GM12801 (cell line): Measurements from ENCODE around the gene USP25.

Experiments used
- CTCF ChIP-seq: IDR thresholded peaks from one replicate; pipeline ENCODE4 v1.5.1; 2011; ENCODE audit warnings: control low read depth; ENCODE audit not compliant: insufficient read length; ENCODE audit errors: extremely low read depth

The USP25 gene

GRCh38 chr21:15766952-15767603 lies 37.3 kb downstream of the USP25 start:
- TF ChIP-seq CTCF: no peak

GRCh38 chr21:15768045-15768601 lies 38.3 kb downstream of the USP25 start:
- TF ChIP-seq CTCF: no peak

- TF ChIP-seq CTCF: no peak
These were observed 39.1 kb downstream of the USP25 start for GRCh38 chr21:15768853-15769252.

GRCh38 chr21:15771311-15771710 lies 41.5 kb downstream of the USP25 start:
- no peak for TF ChIP-seq CTCF

- TF ChIP-seq CTCF: no peak
These were observed 42.9 kb downstream of the USP25 start for GRCh38 chr21:15772654-15773053.

- TF ChIP-seq CTCF: no peak
These were observed 44.8 kb downstream of the USP25 start for GRCh38 chr21:15774590-15774989.

GRCh38 chr21:15775291-15775690 lies 45.5 kb downstream of the USP25 start:
- TF ChIP-seq CTCF: no peak
